Astrocyte of the hippocampus (primary cell): Measurements from ENCODE around the gene GAB4.

Experiments used
- DNase-seq: peaks from one replicate; pipeline ENCODE4 v3.0.0; 2011; ENCODE audit warnings: low read depth, low spot score

Gene GAB4

GRCh38 chr22:16988257-16988656 lies 19.8 kb downstream of the GAB4 start:
- no peak for DNase-seq

DNA sequence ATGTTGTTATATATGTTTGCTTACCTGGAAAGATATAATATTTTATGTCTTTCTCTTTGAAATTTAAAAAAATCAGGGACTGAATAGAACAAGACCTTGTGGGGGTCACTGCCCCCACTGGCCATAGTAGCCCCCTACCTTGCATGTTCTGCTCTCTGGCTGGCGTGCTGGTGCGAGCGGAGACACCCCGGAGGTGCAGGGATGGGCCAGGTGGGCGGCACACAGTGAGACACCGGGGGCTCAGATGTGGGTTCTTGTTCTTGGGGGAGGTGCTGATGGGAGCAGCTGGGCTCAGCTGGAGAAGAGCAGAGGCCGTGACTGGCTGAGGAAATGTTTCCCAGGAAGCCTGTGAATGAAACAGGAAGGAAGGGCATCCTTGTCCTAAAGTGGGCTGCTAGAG lies 20.2 kb downstream of the GAB4 start:
- no peak for DNase-seq

- no peak for DNase-seq
Observed at GRCh38 chr22:16975155-16975885, 32.7 kb downstream of the GAB4 start.

- DNase-seq = no peak
Observed at GRCh38 chr22:16974298-16975084, 33.5 kb downstream of the GAB4 start.

GRCh38 chr22:16973591-16974297 lies 34.3 kb downstream of the GAB4 start:
- no peak for DNase-seq

- DNase-seq = no peak
Observed at GRCh38 chr22:16972311-16972710, 35.7 kb downstream of the GAB4 start.

DNA sequence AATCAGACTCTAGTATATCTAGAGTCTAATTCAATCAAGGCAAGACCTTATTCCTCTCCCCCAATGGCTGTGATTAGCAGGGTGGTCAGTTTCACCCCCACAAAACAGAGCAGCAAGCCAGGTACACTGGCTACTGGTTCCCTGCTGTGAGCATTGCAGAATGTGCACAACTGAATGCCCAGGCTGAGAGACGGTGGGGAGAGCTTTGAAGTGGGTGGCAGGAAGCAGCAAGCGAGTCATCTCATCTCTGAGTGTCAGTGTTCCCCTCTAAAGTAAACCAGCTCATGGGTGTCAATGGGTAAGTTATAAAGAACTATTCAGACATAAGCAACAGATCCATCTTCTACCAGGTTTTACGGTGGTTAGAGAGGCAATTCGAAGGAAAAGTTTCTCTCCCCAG lies 37.6 kb downstream of the GAB4 start:
- DNase-seq = no peak

GRCh38 chr22:16969508-16970327 lies 38.3 kb downstream of the GAB4 start:
- DNase-seq = no peak

DNA sequence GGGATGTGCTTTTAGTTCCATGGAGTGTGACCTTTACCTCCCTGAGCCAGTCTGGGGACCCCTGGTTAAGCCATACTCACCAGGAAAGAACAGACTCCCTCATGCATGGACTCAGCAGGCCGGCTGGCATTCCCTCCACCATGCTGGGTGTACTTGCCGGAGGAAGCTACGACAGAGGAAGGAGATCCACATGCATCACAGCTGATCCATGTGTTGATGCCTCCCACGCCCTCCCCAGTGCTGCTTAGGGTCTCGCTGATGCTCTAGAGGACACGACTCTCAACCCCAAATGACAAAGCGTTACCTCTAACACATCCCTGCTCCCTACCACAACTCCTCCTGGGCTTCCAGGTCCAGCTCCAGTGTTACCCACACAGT lies 39.8 kb downstream of the GAB4 start:
- no peak for DNase-seq

DNA sequence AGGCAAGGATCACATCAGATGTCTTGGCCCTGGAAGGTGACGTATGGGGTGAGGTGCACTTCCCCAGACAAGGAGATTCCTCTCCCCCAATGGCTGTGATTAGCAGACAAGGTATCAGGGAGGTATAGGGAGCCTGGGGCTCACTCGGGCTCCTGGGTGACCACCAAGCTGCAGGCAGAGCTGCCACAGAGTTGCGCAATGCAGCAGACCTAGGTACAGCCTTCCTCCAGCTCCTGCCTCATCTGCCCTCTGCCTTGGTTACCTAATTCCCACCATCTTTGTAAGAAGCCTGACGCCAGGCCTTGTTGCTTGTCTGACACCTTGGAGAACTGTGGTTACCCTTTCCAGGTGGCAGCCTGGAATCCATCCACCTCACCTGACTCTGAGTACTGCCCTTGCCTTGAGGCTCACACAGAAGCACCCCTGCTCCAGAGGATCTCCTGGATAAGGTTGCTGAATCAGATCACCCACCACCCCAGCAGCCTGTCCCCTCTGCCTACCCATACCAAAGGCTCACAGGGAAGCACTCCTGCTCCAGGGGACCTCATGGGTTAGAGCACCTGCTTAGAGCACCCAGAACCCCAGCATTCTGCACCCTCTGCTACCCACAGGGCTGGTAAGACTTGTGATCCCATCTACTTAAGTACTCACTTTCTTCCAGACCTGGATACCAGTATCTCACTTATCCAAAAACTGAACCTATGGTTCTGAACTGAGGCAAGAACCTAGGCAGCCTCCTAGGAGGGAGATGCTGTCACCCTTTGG lies 40.4 kb downstream of the GAB4 start:
- no peak for DNase-seq

GRCh38 chr22:16966251-16966650 lies 41.8 kb downstream of the GAB4 start:
- DNase-seq = no peak

GRCh38 chr22:16965560-16965959 lies 42.5 kb downstream of the GAB4 start:
- DNase-seq = no peak

GRCh38 chr22:16965083-16965482 lies 42.9 kb downstream of the GAB4 start:
- no peak for DNase-seq

DNA sequence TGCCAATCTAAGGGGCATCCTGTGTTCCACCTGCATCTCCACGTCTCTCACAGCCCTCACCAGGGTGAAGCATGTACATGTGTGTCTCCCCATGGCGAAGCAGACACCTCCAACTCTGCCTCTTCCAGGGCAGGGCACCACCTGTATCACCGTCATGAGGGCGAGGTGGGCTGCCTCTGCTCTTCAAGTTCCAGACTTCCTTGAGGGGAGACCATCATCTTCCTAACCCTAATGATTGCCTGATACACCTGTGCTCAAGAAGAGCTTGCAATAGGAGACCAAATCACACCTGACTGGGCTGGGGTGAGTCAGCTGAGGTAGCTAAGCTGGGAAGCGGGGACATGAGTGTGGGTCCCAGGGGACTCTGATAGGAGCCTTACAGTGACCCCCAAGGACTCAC lies 43.7 kb downstream of the GAB4 start:
- DNase-seq = no peak

DNA sequence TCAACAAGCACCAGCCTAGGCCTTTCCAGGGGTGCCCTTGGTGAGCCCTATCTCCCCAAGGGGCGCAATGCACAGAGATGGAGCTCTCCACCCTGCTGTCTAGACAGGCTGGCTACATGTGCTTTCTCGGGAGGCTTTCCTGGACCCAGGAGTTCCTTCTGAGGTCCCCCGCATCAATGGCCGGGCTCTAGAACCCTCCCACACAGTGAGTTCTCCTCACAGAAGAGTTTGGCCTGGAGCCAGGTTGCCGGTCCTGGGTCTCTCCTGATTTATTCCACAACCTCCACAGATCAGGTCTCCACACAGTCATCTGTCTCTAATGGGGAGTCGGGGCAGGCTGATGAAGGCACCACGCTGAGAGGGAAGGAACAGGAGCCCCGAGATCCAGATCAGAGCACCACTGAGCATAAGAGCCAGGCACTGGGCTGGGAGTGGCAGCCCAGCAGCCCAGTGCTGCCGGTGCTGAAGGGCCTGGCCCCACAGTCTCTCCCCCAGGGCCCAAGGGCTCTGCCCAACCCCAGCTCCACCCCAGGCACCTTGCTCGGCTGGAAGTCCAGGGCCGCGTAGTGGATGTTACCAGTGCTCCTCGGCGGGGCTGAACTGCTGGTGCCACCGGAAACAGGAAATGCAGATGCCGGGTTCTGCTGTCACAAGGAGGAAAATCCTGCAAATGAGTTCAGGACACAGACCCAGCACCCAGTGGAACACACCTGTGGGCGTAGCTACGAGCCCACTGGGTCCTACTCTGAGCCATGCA lies 44.7 kb downstream of the GAB4 start:
- DNase-seq = no peak

- DNase-seq = no peak
Observed at GRCh38 chr22:16962501-16962900, 45.5 kb downstream of the GAB4 start.

DNA sequence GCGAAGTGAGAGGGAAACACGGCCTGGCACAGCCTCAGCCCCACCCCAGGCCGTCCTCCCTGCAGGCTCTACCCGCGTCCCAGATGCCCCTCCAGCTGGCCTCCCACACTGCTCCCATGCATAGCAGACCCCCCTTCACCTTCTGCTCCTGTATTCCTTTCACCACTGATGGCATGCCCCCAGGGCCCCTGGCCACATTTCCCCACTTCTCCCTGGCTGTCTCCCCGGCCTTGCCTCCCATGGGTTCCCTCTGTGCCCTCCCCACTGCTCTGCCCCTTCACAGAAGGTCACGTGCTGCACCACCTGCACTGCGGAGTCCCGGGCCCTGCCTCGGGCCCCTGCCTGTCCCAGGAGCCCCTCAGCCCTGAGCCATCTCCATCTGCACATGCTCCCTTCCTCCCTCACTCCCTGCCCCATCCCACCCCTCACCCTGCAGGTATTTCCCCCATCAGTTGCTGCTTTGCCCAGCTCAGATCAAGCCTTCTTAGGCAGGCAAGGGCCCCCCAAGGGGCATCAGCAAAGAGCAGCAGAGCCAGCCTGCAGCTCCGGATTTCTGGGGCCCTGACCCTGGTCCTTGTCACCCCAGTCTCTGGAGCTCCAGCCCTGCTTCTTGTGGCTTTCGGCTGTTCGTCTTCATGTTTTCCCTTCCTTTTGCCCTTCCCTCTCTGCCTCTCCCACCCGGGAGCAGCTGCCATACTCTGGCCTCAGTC lies 46.4 kb downstream of the GAB4 start:
- DNase-seq = no peak

- DNase-seq = no peak
Observed at GRCh38 chr22:16960884-16961249, 47.2 kb downstream of the GAB4 start.

- no peak for DNase-seq
Observed at GRCh38 chr22:16960220-16960883, 47.7 kb downstream of the GAB4 start.
